A549 (cell line): ENCODE results near the gene NYNRIN. TPM values are rescaled to one million over a fixed set of nuclear protein-coding genes. Genes with fewer than 3 reads are reported as not detected.
"Not testable (repeated sequence)": the region's sequence is repeated elsewhere in the genome, so short reads cannot be mapped to it uniquely, and the experiment has no call there.

Experiments used
- ATAC-seq, 2 experiments: fragments of 200-7000 bp in 1 of 2; fragments of >200 bp in 1 of 2; cut with Nextera tagmentation in 1 of 2; cut with Tn5 transposase in 1 of 2; 3 replicates each; pipeline versions ENCODE4 v1.8.0 to v1.9.1; 2018 to 2020; ENCODE audit warnings: mild to moderate bottlenecking in 1 of 2, moderate library complexity in 1 of 2
- CTCF ChIA-PET: fragments of 300-600 bp; sonication (Branson Sonifier 250); formaldehyde crosslinking; extraction: SDS; loops from one replicate; lab custom pipeline; 2021; ENCODE audit warnings: antibody characterized with exemption, inconsistent platforms; lab: Yijun Ruan, JAX
- POLR2A ChIA-PET: fragments of 350-600 bp; formaldehyde crosslinking; extraction: SDS; loops from one replicate; lab custom pipeline; 2021; ENCODE audit warnings: antibody characterized with exemption, inconsistent platforms; lab: Yijun Ruan, JAX
- DNase-seq, 2 experiments: peaks; one replicate each; pipeline versions ENCODE4 v3.0.0 to v3.0.0-alpha.2; 2011 to 2016; ENCODE audit warnings: low read depth in 1 of 2, low spot score in 1 of 2
- FAIRE-seq: peaks from 2 replicates; lab custom pipeline; 2011; peaks lifted over from hg19 to GRCh38; lab: Jason Lieb, UNC
- H3K27ac ChIP-seq, 2 experiments: fragments of >200 bp; sonication (Bioruptor Twin); formaldehyde crosslinking; 3 replicates each; pipeline ENCODE4 v1.5.1; 2016 to 2017
- H3K4me1 ChIP-seq: fragments of >200 bp; sonication (Bioruptor Twin); formaldehyde crosslinking; 3 replicates; pipeline ENCODE4 v1.6.1; 2016
- H3K4me2 ChIP-seq: fragments of >200 bp; sonication (Bioruptor Twin); formaldehyde crosslinking; 3 replicates; pipeline ENCODE4 v1.6.1; 2016
- H3K4me3 ChIP-seq: fragments of >200 bp; sonication (Bioruptor Twin); formaldehyde crosslinking; 3 replicates; pipeline ENCODE4 v1.5.1; 2016
- H3K9me3 ChIP-seq: fragments of >200 bp; sonication (Bioruptor Twin); formaldehyde crosslinking; 3 replicates; pipeline ENCODE4 v1.6.1; 2016
- CBX8 ChIP-seq: fragments of 200-600 bp; sonication (generic); IDR thresholded peaks from 2 replicates; pipeline ENCODE4 v1.6.1; 2016
- E2F6 ChIP-seq: IDR thresholded peaks from 2 replicates; pipeline ENCODE4 v1.6.1; 2012; ENCODE audit warnings: low read depth, borderline replicate concordance
- ELK1 ChIP-seq: fragments of 150-350 bp; IDR thresholded peaks from 2 replicates; pipeline ENCODE4 v1.6.1; 2014; ENCODE audit warnings: low read depth, mild to moderate bottlenecking, low read length
- EP300 ChIP-seq, 2 experiments: fragments of >200 bp; sonication (Bioruptor Twin); formaldehyde crosslinking; IDR thresholded peaks; 2 replicates in 1 of 2; 3 replicates in 1 of 2; pipeline ENCODE4 v1.6.1; 2016 to 2017
- HDAC2 ChIP-seq: fragments of 200-600 bp; sonication (generic); IDR thresholded peaks from 2 replicates; pipeline ENCODE4 v1.6.1; 2016
- HEYL ChIP-seq: fragments of 250-450 bp; sonication (Bioruptor Pico); IDR thresholded peaks from 2 replicates; pipeline ENCODE4 v1.8.0; 2021; ENCODE audit warnings: mild to moderate bottlenecking, moderate library complexity
- HOXB5 ChIP-seq: fragments of 250-450 bp; sonication (Bioruptor Pico); IDR thresholded peaks from 2 replicates; pipeline ENCODE4 v1.5.0; 2020; ENCODE audit warnings: mild to moderate bottlenecking, moderate library complexity
- JUN ChIP-seq, 2 experiments: fragments of >200 bp; sonication (Bioruptor Twin); formaldehyde crosslinking; IDR thresholded peaks; 2 replicates in 1 of 2; 3 replicates in 1 of 2; pipeline ENCODE4 v1.6.1; 2016 to 2017
- KDM1A ChIP-seq: fragments of 200-600 bp; sonication (generic); IDR thresholded peaks from 2 replicates; pipeline ENCODE4 v1.6.1; 2016; ENCODE audit warnings: low read depth, mild to moderate bottlenecking
- NFE2L2 ChIP-seq: fragments of 150-350 bp; conservative IDR thresholded peaks from 2 replicates; pipeline ENCODE4 v1.6.1; 2014; ENCODE audit warnings: low read length
- PHF8 ChIP-seq: fragments of 200-600 bp; sonication (generic); IDR thresholded peaks from 2 replicates; pipeline ENCODE4 v1.6.1; 2016; ENCODE audit warnings: low read depth, mild to moderate bottlenecking, antibody characterized with exemption, moderate library complexity, borderline replicate concordance
- POLR2AphosphoS2 ChIP-seq: conservative IDR thresholded peaks from 2 replicates; pipeline ENCODE4 v1.6.1; 2012; ENCODE audit warnings: low read length, improper control_type of control experiment, inconsistent platforms
- REST ChIP-seq: fragments of 200-600 bp; sonication (generic); IDR thresholded peaks from 2 replicates; pipeline ENCODE4 v1.6.1; 2016; ENCODE audit warnings: antibody characterized with exemption, mild to moderate bottlenecking, moderate library complexity
- RFX5 ChIP-seq: fragments of 450-650 bp; IDR thresholded peaks from 2 replicates; pipeline ENCODE4 v1.7.1; 2014; ENCODE audit warnings: antibody characterized with exemption, mild to moderate bottlenecking, moderate library complexity
- TP53 ChIP-seq: fragments of 250-450 bp; sonication (Bioruptor Pico); IDR thresholded peaks from 2 replicates; pipeline ENCODE4 v1.5.0; 2021; ENCODE audit warnings: mild to moderate bottlenecking, moderate library complexity
- ZC3H11A ChIP-seq: fragments of 450-650 bp; IDR thresholded peaks from 2 replicates; pipeline ENCODE4 v1.6.1; 2014; ENCODE audit warnings: antibody characterized with exemption, mild to moderate bottlenecking
- ZFP36 ChIP-seq: fragments of 450-650 bp; IDR thresholded peaks from 2 replicates; pipeline ENCODE4 v1.6.1; 2014; ENCODE audit warnings: borderline replicate concordance; ENCODE audit not compliant: partially characterized antibody
- ZSCAN20 ChIP-seq: fragments of 250-450 bp; sonication (Bioruptor Pico); IDR thresholded peaks from 2 replicates; pipeline ENCODE4 v1.8.0; 2022; ENCODE audit warnings: mild to moderate bottlenecking, moderate library complexity
- WGBS: methylation state at CpG from one replicate; pipeline ENCODE4 v1.1.6; 2017; ENCODE audit errors: missing lambda C conversion rate; 5-methylcytosine and 5-hydroxymethylcytosine counted together
- polyA plus RNA-seq, 4 experiments: library from polyadenylated mRNA; depleted of rRNA in 3 of 4; stranded (reverse); fragments of >200 nt; fragmentation: RNase III in 1 of 4; extraction: RNeasy Plus Mini Kit Qiagen cat#74134 plus additional on column Dnase treatment in 1 of 4; gene quantifications; 2 replicates in 3 of 4; 3 replicates in 1 of 4; pipeline ENCODE4 v1.2.3, GENCODE V29; 2011 to 2017

Gene NYNRIN
- polyA plus RNA-seq, 2 of the 4 experiments (the other 2 are of a cell fraction), result 0.19 to 0.44 TPM

- CTCF ChIA-PET, result interaction anchor here (0.9 to 3.9 kb wide), 7 partner anchors 8 to 67 kb away, joined by 3 to 19 read pairs (median 4); no protein-coding TSS in a partner anchor
- WGBS, result 75% methylated on average over 20 of the region's 32 CpGs
- TF ChIP-seq TP53 (no peak), PHF8 (no peak), HDAC2 (no peak), NFE2L2 (no peak), REST (no peak), ELK1 (no peak), RFX5 (no peak), EP300 (IDR thresholded peaks at IDR 0.05) (no peak), ZFP36 (no peak)
- TF ChIP-seq, all 56 proteins: peak for 0
- no peak overlapping the region for H3K27ac ChIP-seq
- H3K4me1 ChIP-seq, result peaks cover 15% of the 10 kb centered on the region
- no peak overlapping the region for H3K4me3 ChIP-seq
- DNase-seq (no peak), ATAC-seq (no peak), FAIRE-seq (no peak)
- H3K9me3 ChIP-seq, result no peaks in the 10 kb centered on the region
- no peak overlapping the region for H3K4me2 ChIP-seq
- POLR2A ChIA-PET, result interaction anchor here (2.9 kb wide), 1 partner anchor 60 kb away, joined by 15 read pairs; the partner anchor contains the start of genes CBLN3 and KHNYN
Observed at GRCh38 chr14:24369907-24370687, 28.7 kb upstream of the NYNRIN start.

- ChIA-PET CTCF (interaction anchor here (0.6 to 3.9 kb wide), 7 partner anchors 9 to 309 kb away, joined by 3 to 19 read pairs (median 4); no protein-coding TSS in a partner anchor), POLR2A (interaction anchor here (2.9 kb wide), 1 partner anchor 59 kb away, joined by 15 read pairs; the partner anchor contains the start of genes CBLN3 and KHNYN)
- ATAC-seq (no peak), DNase-seq (no peak), FAIRE-seq (no peak)
- WGBS, result 83% methylated on average over 1 of the region's 1 CpG
- H3K4me2 ChIP-seq, result no peak overlapping the region
- TF ChIP-seq CBX8 (no peak), RFX5 (no peak), PHF8 (no peak), HEYL (CRISPR knock-in tag) (no peak), KDM1A (no peak), E2F6 (no peak), HDAC2 (no peak), HOXB5 (no peak), POLR2AphosphoS2 (no peak), ZC3H11A (no peak), ELK1 (no peak), JUN (IDR thresholded peaks at IDR 0.05) (no peak), TP53 (no peak), ZSCAN20 (CRISPR knock-in tag) (no peak)
- peaks cover 14% of the 10 kb centered on the region for H3K4me1 ChIP-seq
- no peak overlapping the region for H3K27ac ChIP-seq
- no peaks in the 10 kb centered on the region for H3K9me3 ChIP-seq
- no peak overlapping the region for H3K4me3 ChIP-seq
Observed at GRCh38 chr14:24370748-24371147, 28.1 kb upstream of the NYNRIN start.

GRCh38 chr14:24371605-24372004, 27.2 kb upstream of the NYNRIN start:
- not testable (repeated sequence) for ATAC-seq, H3K27ac ChIP-seq, H3K4me1 ChIP-seq, H3K4me3 ChIP-seq, H3K4me2 ChIP-seq, H3K9me3 ChIP-seq, DNase-seq, FAIRE-seq
- ChIA-PET CTCF (interaction anchor here (0.6 to 3.9 kb wide), 6 partner anchors 11 to 308 kb away, joined by 3 to 19 read pairs (median 4); no protein-coding TSS in a partner anchor), POLR2A (interaction anchor here (2.9 kb wide), 1 partner anchor 58 kb away, joined by 15 read pairs; the partner anchor contains the start of genes CBLN3 and KHNYN)
- 91% methylated on average over 3 of the region's 3 CpGs for WGBS
